ENCODE data around the gene ZBTB16.

ZBTB16 gene

GRCh38 chr11:114284914-114285313 lies 225.4 kb downstream of the ZBTB16 start:
- no peak for DNase-seq

- DNase-seq = peak; percentile 84
These were observed 226.1 kb downstream of the ZBTB16 start for GRCh38 chr11:114285599-114285998.

- no peak for DNase-seq
These were observed 226.7 kb downstream of the ZBTB16 start for GRCh38 chr11:114286229-114286628.

- DNase-seq = no peak
These were observed 227.6 kb downstream of the ZBTB16 start for GRCh38 chr11:114287154-114287553.

- no peak for DNase-seq
These were observed 228.6 kb downstream of the ZBTB16 start for GRCh38 chr11:114288136-114288535.

- no peak for DNase-seq
These were observed 230.3 kb downstream of the ZBTB16 start for GRCh38 chr11:114289779-114290178.

GRCh38 chr11:114290503-114291235 lies 231.2 kb downstream of the ZBTB16 start:
- DNase-seq = peak; percentile 85

- peak; percentile 90 for DNase-seq
These were observed 231.9 kb downstream of the ZBTB16 start for GRCh38 chr11:114291381-114291780.

- peak; percentile 92 for DNase-seq
These were observed 232.6 kb downstream of the ZBTB16 start for GRCh38 chr11:114291842-114292680.

GRCh38 chr11:114293201-114293711 lies 233.7 kb downstream of the ZBTB16 start:
- no peak for DNase-seq

- DNase-seq = peak; percentile 99
These were observed 236.4 kb downstream of the ZBTB16 start, which contains the start of gene NNMT for GRCh38 chr11:114295676-114296604. NNMT (plus strand) TSS chr11:114296399; CDS start chr11:114296557, 158 bp downstream.

GRCh38 chr11:114296605-114297372 lies 237.3 kb downstream of the ZBTB16 start:
- no peak for DNase-seq

- DNase-seq = peak; percentile 45
These were observed 238.5 kb downstream of the ZBTB16 start for GRCh38 chr11:114297806-114298709.

- no peak for DNase-seq
These were observed 239.2 kb downstream of the ZBTB16 start for GRCh38 chr11:114298710-114299109.

Data from fibroblast of skin of abdomen (primary cell).